Liver (tissue), 9 donors: Measurements from ENCODE around the gene ZDHHC8. TPM values are rescaled to one million over a fixed set of nuclear protein-coding genes. Genes with fewer than 3 reads are reported as not detected.

Experiments
- DNase-seq: peaks from one replicate; pipeline ENCODE4 v3.0.0-alpha.2; 2017; ENCODE audit warnings: low spot score
- H3K27ac ChIP-seq, 2 donors: one replicate each; pipeline ENCODE4 v1.7.0; 2013; ENCODE audit warnings: inconsistent platforms in 2 of 2, low read length in 2 of 2, control low read depth in 1 of 2, low read depth in 1 of 2, mild to moderate bottlenecking in 1 of 2
- H3K27me3 ChIP-seq, 4 donors: one replicate each; pipeline versions ENCODE4 v1.6.1 to v1.7.0; 2013; ENCODE audit warnings: low read length in 3 of 4, inconsistent platforms in 1 of 4, mild to moderate bottlenecking in 1 of 4, moderate library complexity in 1 of 4; ENCODE audit not compliant: control insufficient read depth in 4 of 4, insufficient read depth in 4 of 4
- H3K36me3 ChIP-seq, 4 donors: one replicate each; pipeline versions ENCODE4 v1.6.1 to v1.7.0; 2013; ENCODE audit warnings: low read length in 3 of 4, mild to moderate bottlenecking in 3 of 4, low read depth in 1 of 4, moderate library complexity in 1 of 4; ENCODE audit not compliant: control insufficient read depth in 4 of 4, insufficient read depth in 3 of 4
- H3K4me1 ChIP-seq, 4 donors: one replicate each; pipeline versions ENCODE4 v1.6.1 to v1.7.0; 2013; ENCODE audit warnings: low read length in 3 of 4, mild to moderate bottlenecking in 3 of 4, moderate library complexity in 1 of 4; ENCODE audit not compliant: control insufficient read depth in 4 of 4, insufficient read depth in 4 of 4
- H3K4me3 ChIP-seq, 3 donors: one replicate each; pipeline versions ENCODE4 v1.6.1 to v1.7.0; 2013; ENCODE audit warnings: low read length in 3 of 3, control low read depth in 1 of 3, low read depth in 1 of 3, mild to moderate bottlenecking in 1 of 3
- H3K9ac ChIP-seq, 2 donors: one replicate each; pipeline ENCODE4 v1.7.0; 2013; ENCODE audit warnings: low read length in 2 of 2, mild to moderate bottlenecking in 2 of 2, moderate library complexity in 2 of 2, control low read depth in 1 of 2, low read depth in 1 of 2
- H3K9me3 ChIP-seq, 4 donors: one replicate each; pipeline versions ENCODE4 v1.6.1 to v1.7.0; 2013; ENCODE audit warnings: low read length in 3 of 4; ENCODE audit not compliant: control insufficient read depth in 4 of 4
- GABPA ChIP-seq, 2 donors: IDR thresholded peaks in 1 of 2; conservative IDR thresholded peaks in 1 of 2; 2 replicates each; pipeline ENCODE4 v1.6.1; 2016; ENCODE audit warnings: antibody characterized with exemption in 2 of 2, mild to moderate bottlenecking in 1 of 2, moderate library complexity in 1 of 2
- HNF4A ChIP-seq, 2 donors: conservative IDR thresholded peaks; 2 replicates each; pipeline ENCODE4 v1.6.1; 2016; ENCODE audit warnings: antibody characterized with exemption in 2 of 2, mild to moderate bottlenecking in 2 of 2
- HNF4G ChIP-seq: IDR thresholded peaks from 2 replicates; pipeline ENCODE4 v1.6.1; 2016; ENCODE audit warnings: antibody characterized with exemption
- NR2F2 ChIP-seq: IDR thresholded peaks from 2 replicates; pipeline ENCODE4 v1.6.1; 2016; ENCODE audit warnings: antibody characterized with exemption
- RXRA ChIP-seq, 2 donors: IDR thresholded peaks; 2 replicates each; pipeline ENCODE4 v1.6.1; 2017 to 2018; ENCODE audit warnings: antibody characterized with exemption in 2 of 2, mild to moderate bottlenecking in 1 of 2
- SP1 ChIP-seq: IDR thresholded peaks from 2 replicates; pipeline ENCODE4 v1.6.1; 2018; ENCODE audit warnings: antibody characterized with exemption, mild to moderate bottlenecking
- TAF1 ChIP-seq: conservative IDR thresholded peaks from 2 replicates; pipeline ENCODE4 v1.6.1; 2016; ENCODE audit warnings: antibody characterized with exemption, mild to moderate bottlenecking
- WGBS: extraction: QIAGEN DNeasy Blood & Tissue Kit; methylation state at CpG from one replicate; pipeline ENCODE4 v1.1.7; 2013; 5-methylcytosine and 5-hydroxymethylcytosine counted together
- polyA plus RNA-seq, 2 donors: library from polyadenylated mRNA; stranded (reverse) in 1 of 2; unstranded in 1 of 2; fragments of 200-250 nt in 1 of 2; fragments of >200 nt in 1 of 2; fragmentation: Nextera tagmentation in 1 of 2; extraction: Ambion mirVana in 1 of 2; gene quantifications; one replicate each; pipeline versions ENCODE4 v1.2.1 to v1.2.3, GENCODE V29; 2013 to 2015
- total RNA-seq, 2 donors: library from RNA; depleted of rRNA; stranded (reverse); fragments of >200 nt; gene quantifications; one replicate each; pipeline ENCODE4 v1.2.3, GENCODE V29; 2014
- TF ChIP-seq, protein P1 (sequence below): IDR thresholded peaks from 2 replicates; pipeline ENCODE4 v1.6.1; 2016; ENCODE audit warnings: antibody characterized with exemption
- TF ChIP-seq, protein P2 (sequence below): IDR thresholded peaks from 2 replicates; pipeline ENCODE4 v1.6.1; 2016; ENCODE audit warnings: antibody characterized with exemption
- TF ChIP-seq, protein P3 (sequence below): IDR thresholded peaks from 2 replicates; pipeline ENCODE4 v1.6.1; 2016; ENCODE audit warnings: antibody characterized with exemption
- TF ChIP-seq, protein P4 (sequence below): fragments of 150-350 bp; IDR thresholded peaks from 2 replicates; pipeline ENCODE4 v1.5.1; 2017; ENCODE audit warnings: improper control_type of control experiment, low read depth, low read length; ENCODE audit not compliant: missing input control
- donor health status: healthy.
- donor health status: healthy.
- donor health status: healthy.
- donor health status: healthy.
- donor health status: healthy.

ZDHHC8 gene
- total and polyA plus RNA-seq, 4 donors: 2.9 to 11.8 (median 6.8) TPM

DNA sequence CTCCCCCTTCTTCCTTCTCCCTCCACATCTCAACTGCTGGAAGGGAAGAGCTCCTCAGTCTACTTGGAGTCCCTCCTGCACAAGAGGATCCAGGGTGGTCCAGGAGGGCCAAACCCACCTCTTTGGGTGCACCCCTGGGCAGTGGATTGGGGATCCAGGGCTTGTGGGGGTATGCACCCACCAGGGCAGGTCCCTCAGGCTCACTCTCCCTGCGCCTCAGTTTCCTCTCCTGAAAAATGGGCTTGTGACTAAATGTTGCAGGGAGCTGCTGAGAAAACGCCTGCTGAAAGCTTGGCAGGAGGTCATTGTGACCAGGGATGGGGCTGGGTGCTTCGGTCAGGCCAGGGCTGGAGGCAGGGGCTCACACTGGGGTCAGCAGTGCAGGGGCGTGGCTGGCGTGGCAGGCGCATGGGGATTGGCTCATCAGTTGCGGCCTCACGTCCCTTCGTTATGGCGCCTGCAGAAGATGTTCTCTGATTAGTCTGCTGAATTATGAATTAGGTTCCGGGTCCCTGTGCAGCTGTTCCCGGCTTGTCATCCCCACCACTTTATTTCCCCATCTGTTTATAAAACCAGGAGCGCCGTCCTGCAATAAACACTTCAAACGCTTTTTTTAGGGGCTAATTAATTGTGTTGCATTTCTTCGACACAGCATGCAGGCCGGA is 44.9 kb downstream of the ZDHHC8 start (continued):
- TF ChIP-seq, protein P1, sequence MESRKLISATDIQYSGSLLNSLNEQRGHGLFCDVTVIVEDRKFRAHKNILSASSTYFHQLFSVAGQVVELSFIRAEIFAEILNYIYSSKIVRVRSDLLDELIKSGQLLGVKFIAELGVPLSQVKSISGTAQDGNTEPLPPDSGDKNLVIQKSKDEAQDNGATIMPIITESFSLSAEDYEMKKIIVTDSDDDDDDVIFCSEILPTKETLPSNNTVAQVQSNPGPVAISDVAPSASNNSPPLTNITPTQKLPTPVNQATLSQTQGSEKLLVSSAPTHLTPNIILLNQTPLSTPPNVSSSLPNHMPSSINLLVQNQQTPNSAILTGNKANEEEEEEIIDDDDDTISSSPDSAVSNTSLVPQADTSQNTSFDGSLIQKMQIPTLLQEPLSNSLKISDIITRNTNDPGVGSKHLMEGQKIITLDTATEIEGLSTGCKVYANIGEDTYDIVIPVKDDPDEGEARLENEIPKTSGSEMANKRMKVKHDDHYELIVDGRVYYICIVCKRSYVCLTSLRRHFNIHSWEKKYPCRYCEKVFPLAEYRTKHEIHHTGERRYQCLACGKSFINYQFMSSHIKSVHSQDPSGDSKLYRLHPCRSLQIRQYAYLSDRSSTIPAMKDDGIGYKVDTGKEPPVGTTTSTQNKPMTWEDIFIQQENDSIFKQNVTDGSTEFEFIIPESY: no peak
- no peak for TF ChIP-seq HNF4A (conservative IDR thresholded peaks at IDR 0.05)
- no peak for TF ChIP-seq SP1
- TF ChIP-seq, protein P2, sequence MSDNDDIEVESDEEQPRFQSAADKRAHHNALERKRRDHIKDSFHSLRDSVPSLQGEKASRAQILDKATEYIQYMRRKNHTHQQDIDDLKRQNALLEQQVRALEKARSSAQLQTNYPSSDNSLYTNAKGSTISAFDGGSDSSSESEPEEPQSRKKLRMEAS: no peak

DNA sequence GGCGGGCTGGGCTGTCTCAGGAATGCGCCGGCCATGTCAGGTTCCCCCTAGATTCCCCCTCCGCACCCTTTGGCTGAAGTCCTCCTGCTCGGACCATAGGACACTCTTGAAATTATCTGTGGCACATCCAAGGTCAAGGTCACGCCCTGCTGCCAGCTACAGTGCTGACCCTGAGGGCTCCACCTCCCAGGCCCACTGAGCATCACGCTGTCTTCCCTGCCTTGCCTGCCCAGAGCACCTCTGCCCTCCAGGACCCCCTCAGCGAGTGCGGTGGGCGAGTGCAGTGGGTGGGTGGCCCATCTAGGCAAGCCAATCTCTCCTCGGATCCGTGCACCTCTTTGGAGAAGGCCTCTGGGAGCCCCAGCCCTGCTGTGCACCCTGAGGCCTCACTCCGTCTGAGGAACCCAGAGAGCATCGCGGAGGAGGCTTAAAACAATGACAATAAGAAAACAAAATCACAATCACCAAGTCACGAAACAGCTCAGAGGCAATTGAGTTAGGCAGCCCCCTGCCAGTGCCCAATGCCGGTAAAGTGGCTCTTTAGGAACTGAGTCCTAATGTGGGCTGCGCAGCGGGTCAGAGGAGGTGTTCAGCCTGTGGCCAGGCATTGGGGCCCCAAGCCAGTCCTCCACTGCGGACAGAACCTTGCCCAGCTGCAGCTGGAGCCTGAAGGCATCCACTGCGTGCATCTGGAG is 45.8 kb downstream of the ZDHHC8 start:
- Histone ChIP-seq H3K27me3 (no peaks in the 10 kb centered on the region), H3K36me3 (no peaks in the 10 kb centered on the region), H3K4me3 (no peak overlapping the region), H3K9ac (no peak overlapping the region), H3K9me3 (no peaks in the 10 kb centered on the region), H3K4me1 (peaks cover 11 to 40% (median 31%) of the 10 kb centered on the region in 4 donors), H3K27ac (no peak overlapping the region)
- no peak for DNase-seq
- TF ChIP-seq, protein P1: no peak
- TF ChIP-seq, protein P3, sequence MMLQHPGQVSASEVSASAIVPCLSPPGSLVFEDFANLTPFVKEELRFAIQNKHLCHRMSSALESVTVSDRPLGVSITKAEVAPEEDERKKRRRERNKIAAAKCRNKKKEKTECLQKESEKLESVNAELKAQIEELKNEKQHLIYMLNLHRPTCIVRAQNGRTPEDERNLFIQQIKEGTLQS: no peak
- TF ChIP-seq, protein P4, sequence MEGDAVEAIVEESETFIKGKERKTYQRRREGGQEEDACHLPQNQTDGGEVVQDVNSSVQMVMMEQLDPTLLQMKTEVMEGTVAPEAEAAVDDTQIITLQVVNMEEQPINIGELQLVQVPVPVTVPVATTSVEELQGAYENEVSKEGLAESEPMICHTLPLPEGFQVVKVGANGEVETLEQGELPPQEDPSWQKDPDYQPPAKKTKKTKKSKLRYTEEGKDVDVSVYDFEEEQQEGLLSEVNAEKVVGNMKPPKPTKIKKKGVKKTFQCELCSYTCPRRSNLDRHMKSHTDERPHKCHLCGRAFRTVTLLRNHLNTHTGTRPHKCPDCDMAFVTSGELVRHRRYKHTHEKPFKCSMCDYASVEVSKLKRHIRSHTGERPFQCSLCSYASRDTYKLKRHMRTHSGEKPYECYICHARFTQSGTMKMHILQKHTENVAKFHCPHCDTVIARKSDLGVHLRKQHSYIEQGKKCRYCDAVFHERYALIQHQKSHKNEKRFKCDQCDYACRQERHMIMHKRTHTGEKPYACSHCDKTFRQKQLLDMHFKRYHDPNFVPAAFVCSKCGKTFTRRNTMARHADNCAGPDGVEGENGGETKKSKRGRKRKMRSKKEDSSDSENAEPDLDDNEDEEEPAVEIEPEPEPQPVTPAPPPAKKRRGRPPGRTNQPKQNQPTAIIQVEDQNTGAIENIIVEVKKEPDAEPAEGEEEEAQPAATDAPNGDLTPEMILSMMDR: no peak
- TF ChIP-seq NR2F2 (no peak), HNF4G (no peak), GABPA (IDR thresholded peaks at IDR 0.05 in 1 of 2, conservative IDR thresholded peaks at IDR 0.05 in 1 of 2) (no peak), TAF1 (no peak), RXRA (IDR thresholded peaks at IDR 0.05) (no peak), SP1 (no peak)
- WGBS: 88% methylated on average over 21 of the region's 21 CpGs
